Body of pancreas (tissue), 4 donors: ENCODE data around the gene RUFY3.

Source experiments
- CTCF ChIP-seq, 7 experiments: fragments of 450-650 bp in 4 of 7; fragments of 200-600 bp in 3 of 7; sonication (generic) in 3 of 7; IDR thresholded peaks; one replicate each; pipeline ENCODE4 v1.5.1; 2016 to 2019; ENCODE audit warnings: antibody characterized with exemption in 7 of 7
- POLR2A ChIP-seq, 3 donors: fragments of 450-650 bp; IDR thresholded peaks; one replicate each; pipeline ENCODE4 v1.6.1; 2016; ENCODE audit warnings: antibody characterized with exemption in 3 of 3, mild to moderate bottlenecking in 2 of 3

GRCh38 chr4:70715097-70715496, 6.7 kb upstream of the RUFY3 start:
- TF ChIP-seq CTCF (IDR thresholded peaks at IDR 0.05) = no peak
- TF ChIP-seq POLR2A (IDR thresholded peaks at IDR 0.05) = no peak
